ENCODE data around the gene CALHM6.

Gene CALHM6

DNA sequence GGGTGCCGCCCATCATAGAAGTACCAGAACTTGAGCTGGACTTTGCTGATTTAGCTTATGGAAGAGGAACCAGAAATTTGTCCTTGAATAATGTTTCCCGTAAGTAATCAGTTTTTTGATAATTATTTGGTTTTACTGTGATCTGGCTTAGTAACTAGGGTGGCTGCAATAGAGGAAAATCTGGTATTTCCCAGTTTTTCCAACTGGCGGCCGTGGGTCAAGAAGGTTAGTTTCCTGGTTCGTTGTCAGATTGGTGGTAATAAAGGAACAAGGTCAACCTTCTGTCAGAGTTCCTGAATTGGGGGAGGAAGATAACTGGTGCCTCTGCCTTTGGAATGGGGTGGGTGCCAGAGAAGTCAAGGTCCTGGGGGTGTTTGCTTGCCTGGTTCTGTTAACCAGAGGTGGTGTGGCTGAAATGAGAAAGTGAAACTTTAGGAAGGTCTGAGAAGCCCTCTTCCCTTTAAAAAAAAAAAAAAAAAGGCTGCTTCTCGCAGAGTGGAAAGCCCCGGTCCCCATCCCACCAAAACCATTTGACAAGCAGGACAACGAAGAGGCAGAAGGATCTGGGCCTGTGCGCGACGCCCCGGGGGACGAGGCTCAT lies at the start of gene CALHM6:
TSS of gene CALHM6 (plus strand) at position 45 of the 601 bp plus-strand sequence. CDS start at position 600, 555 bp downstream.
- DNase-seq (ENCODE audit: low read depth): no peak

DNA sequence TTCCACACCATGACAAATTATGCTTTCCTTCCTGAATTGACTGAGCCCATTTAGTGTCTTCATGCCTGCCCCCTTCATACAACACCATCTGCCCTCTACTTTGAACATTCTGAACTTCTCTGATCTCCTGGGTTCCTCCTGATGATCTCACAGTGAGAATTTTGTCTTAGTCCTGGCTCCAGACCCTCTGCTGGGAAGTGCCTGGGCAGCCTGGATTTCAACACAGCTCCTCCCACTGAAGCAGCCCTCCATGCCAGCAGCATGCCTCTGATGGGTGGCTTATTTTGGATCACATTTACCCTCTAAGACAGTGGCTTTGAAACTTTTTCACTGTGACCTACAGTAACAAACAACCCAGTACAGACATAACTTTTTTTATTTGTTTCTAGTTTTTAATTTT lies 48.9 kb upstream of the CALHM6 start:
- peak; percentile 37 for DNase-seq (ENCODE audit: low read depth)

- no peak for DNase-seq (ENCODE audit: low read depth)
Observed at GRCh38 chr6:116413357-116413756, 47.8 kb upstream of the CALHM6 start.

DNA sequence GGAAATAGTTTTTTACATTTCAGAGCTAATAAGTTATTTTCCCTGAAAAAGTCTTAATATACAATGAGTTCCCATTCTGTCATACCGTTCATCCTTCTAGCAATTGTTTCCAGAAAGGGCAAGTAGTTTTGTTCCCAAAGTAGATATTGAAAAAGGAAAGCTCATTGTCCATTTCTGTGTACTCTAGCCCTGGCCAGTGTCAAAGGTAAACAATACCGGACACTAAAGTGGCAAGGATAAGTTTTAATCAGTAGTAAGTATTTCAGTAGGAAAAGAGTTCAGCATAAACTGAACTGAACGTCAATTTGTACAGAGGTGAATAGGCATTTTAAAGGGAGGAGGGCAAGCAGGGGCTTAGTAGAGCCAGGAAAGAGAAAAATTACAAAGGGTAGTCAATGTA lies 43.5 kb upstream of the CALHM6 start:
- DNase-seq (ENCODE audit: low read depth): no peak

- DNase-seq (ENCODE audit: low read depth): peak; percentile 57
Observed at GRCh38 chr6:116419069-116419786, 41.9 kb upstream of the CALHM6 start.

GRCh38 chr6:116420341-116420740 lies 40.8 kb upstream of the CALHM6 start:
- DNase-seq (ENCODE audit: low read depth): no peak

DNA sequence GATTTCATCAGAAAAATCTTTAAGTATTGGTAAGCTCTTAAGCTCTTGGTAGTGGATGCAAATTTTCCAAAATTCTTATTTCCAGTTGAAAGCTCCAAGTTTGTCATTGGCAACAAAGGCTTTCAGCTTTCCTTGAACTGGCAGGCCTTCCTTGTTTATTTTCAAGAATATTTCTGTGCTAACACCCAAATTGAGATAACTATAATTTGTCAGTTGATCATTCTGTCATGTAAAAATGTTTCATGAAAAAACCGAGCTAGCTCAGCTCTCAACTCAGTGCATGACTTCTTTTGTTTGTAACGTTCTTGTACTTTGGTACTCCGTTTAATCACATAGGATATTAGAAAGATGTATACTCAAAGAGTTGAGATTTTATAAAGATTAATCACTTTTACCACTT lies 38.9 kb upstream of the CALHM6 start:
- DNase-seq (ENCODE audit: low read depth): no peak

DNA sequence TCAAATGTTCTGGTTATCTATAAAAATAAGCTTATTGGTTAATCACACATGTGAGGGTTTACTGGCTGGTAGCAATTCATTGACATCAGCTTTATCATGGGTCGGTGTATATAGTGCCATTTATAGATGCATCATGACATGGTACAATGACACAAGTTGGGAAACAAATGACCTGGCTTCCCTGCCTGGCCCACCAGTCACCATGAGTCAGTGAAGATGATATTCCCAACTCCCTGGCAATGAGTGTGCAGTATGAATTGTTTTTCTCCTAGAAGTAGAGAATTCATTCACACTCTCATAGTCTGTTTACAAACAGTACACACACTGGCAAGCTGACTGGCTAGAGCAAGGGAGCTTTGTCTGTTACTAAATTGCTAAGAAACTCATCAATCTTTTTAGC lies 37.2 kb upstream of the CALHM6 start:
- DNase-seq (ENCODE audit: low read depth): peak; percentile 57

DNA sequence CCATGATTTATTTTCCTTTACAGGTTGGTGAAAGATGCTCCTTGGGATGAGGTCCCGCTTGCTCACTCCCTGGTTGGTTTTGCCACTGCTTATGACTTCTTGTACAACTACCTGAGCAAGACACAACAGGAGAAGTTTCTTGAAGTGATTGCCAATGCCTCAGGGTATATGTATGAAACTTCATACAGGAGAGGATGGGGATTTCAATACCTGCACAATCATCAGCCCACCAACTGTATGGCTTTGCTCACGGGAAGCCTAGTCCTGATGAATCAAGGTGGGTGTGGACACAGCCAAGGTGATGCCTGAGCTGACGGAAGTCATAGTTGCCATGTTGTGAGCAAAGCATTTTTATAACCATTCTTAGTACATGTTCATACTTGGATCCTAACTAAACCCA lies 34.6 kb upstream of the CALHM6 start:
- no peak for DNase-seq (ENCODE audit: low read depth)

DNA sequence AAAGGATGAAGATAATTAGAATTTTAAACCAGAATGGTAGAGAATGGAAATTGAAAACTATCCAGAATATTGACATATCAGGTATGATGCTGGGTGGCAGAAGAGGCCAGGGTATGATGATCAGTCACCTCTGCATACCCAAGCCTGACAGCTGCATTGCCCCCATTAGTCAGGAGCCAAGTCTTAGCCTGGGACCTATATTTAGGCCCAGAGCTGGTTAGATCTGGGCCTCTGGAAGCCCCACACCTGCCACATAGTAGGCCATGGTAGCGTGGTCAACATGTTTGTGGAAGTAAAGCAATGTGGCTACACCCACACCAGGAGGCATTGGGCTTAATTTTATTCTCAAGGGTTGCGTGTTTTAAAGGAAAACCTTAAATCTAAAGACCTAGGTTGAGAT lies 32.1 kb upstream of the CALHM6 start:
- DNase-seq (ENCODE audit: low read depth): no peak

GRCh38 chr6:116430860-116431259 lies 30.3 kb upstream of the CALHM6 start:
- no peak for DNase-seq (ENCODE audit: low read depth)

GRCh38 chr6:116431964-116432595 lies 29.1 kb upstream of the CALHM6 start:
- no peak for DNase-seq (ENCODE audit: low read depth)

GRCh38 chr6:116433206-116433712 lies 27.9 kb upstream of the CALHM6 start:
- no peak for DNase-seq (ENCODE audit: low read depth)

DNA sequence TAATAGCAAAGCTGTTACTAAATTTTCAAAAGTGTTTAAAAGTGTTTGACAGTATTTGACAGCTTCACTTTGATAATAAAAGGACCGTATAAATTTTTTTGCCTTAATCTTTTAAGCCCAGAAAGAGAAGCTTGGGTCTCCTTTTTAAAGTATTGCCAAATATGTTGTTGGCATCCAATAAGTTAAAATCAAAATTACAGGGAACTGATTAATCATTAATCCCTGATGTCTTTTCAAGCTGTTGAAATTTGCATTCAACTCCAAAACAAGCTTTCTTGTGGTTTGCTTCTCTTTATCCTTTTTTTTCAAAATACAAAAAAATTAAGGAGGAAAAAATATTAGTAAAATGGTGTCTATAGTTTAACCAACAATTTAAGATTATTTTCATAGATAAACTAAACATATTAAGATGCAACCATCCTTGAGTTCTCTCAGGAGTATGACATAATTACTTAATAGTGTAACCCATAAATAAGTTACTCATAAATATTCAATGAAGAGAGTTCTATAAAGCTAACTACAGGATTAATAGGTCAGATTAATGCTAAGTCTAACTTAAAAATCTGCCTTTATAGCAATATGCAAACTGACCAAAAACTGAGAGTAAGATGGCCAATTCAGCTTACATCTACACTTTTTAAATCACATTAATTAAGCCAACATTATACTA lies 27.0 kb upstream of the CALHM6 start:
- DNase-seq (ENCODE audit: low read depth): no peak

DNA sequence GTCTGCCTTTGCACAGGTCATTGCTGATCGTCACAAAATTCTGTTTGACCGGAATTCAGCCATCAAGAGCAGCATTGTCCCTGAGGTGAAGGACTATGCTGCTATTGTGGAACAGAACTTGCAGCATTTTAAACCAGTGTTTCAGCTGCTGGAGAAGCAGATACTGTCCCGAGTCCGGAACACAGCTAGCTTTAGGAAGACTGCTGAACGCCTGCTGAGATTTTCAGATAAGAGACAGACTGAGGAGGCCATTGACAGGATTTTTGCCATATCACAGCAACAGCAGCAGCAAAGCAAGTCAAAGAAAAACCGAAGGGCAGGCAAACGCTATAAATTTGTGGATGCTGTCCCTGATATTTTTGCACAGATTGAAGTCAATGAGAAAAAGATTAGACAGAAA lies 24.6 kb upstream of the CALHM6 start:
- no peak for DNase-seq (ENCODE audit: low read depth)

DNA sequence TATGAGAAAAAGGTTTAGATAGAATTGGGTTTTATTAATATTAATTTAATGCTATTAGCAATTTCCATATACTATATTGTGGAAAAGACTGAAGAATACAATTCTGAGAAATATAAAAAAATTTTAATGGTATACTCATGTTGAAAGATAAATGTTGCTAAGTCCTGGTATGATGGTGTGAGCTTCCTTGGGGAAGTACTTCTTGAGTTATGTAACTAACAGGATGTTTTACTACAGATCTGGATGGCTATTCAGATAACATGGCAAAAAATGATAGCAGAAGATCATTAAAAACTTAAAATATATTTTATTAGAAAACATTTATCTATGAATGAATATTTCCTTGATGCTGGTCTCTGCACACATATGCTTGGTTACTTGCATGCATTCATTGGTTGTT lies 23.5 kb upstream of the CALHM6 start:
- DNase-seq (ENCODE audit: low read depth): no peak

GRCh38 chr6:116438590-116439448 lies 22.4 kb upstream of the CALHM6 start:
- no peak for DNase-seq (ENCODE audit: low read depth)

DNA sequence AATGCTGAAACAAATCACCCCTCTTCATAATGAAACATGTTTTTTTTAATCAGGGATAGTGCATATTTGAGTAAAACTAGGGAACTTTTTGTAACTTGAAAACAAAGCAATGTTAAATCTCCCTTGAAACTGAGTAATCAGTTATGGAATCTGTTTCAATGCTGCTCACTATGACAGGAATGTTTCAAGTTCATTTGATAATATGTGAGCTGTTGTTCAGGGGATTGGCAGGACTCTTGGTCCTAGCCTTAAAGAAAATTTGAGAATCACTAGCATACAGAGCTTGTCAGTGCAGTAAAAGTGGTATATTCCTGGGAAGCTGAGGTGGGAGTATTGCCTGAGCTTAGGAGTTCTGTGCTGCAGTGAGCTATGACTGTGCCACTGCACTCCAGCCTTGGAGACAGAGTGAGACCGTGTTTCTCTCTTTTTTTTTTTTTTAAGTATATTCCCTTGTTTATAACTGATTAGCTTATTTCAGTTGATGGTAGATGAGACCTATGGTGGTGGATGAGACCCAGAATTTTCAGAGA lies 21.6 kb upstream of the CALHM6 start:
- peak; percentile 78 for DNase-seq (ENCODE audit: low read depth)

- DNase-seq (ENCODE audit: low read depth): peak; percentile 46
Observed at GRCh38 chr6:116443105-116443504, 18.1 kb upstream of the CALHM6 start.

GRCh38 chr6:116444092-116444491 lies 17.1 kb upstream of the CALHM6 start:
- peak; percentile 49 for DNase-seq (ENCODE audit: low read depth)

GRCh38 chr6:116444575-116444974 lies 16.6 kb upstream of the CALHM6 start:
- no peak for DNase-seq (ENCODE audit: low read depth)

All from EH (cell line).